Neural progenitor cell (in vitro differentiated cells): ENCODE data around the gene ZC3H12C.

Experiments used
- CTCF ChIP-seq: fragments of 200-600 bp; sonication (generic); IDR thresholded peaks from 2 replicates; pipeline ENCODE4 v1.5.1; 2017; ENCODE audit warnings: antibody characterized with exemption, mild to moderate bottlenecking
- EZH2phosphoT487 ChIP-seq: fragments of 200-600 bp; sonication (generic); IDR thresholded peaks from 2 replicates; pipeline ENCODE4 v1.6.1; 2017; ENCODE audit warnings: antibody characterized with exemption

- no peak for TF ChIP-seq CTCF
- no peak for TF ChIP-seq EZH2phosphoT487
Measured at GRCh38 chr11:110123003-110123402, 29.8 kb downstream of the ZC3H12C start.
